OCI-LY7 (cell line): ENCODE results near the gene REC114.

ENCODE experiments used
- CTCF ChIP-seq: fragments of 200-600 bp; sonication (generic); conservative IDR thresholded peaks from 2 replicates; pipeline ENCODE4 v1.5.1; 2014; ENCODE audit warnings: mild to moderate bottlenecking, antibody characterized with exemption, low read length, moderate library complexity, mixed read lengths
- EZH2phosphoT487 ChIP-seq: fragments of 200-600 bp; sonication (generic); IDR thresholded peaks from 2 replicates; pipeline ENCODE4 v1.6.1; 2018; ENCODE audit warnings: low read depth, borderline replicate concordance, mild to moderate bottlenecking, mixed run types, antibody characterized with exemption, low read length, moderate library complexity, mixed read lengths

- TF ChIP-seq CTCF (no peak), EZH2phosphoT487 (no peak)
Observed at GRCh38 chr15:73584699-73585420, 141.9 kb downstream of the REC114 start.
